Choroid plexus epithelial cell (primary cell): ENCODE measurements around the gene SDC1.
"Not testable (repeated sequence)": the region's sequence is repeated elsewhere in the genome, so short reads cannot be mapped to it uniquely, and the experiment has no call there.

ENCODE experiments used
- DNase-seq: peaks from one replicate; pipeline ENCODE4 v3.0.0-alpha.2; 2010; ENCODE audit warnings: low read depth
- H3K4me3 ChIP-seq: 2 replicates; pipeline ENCODE4 v1.5.1; 2011; ENCODE audit warnings: low read depth, mild to moderate bottlenecking, control low read depth, low read length, moderate library complexity
- TF ChIP-seq, protein P1 (sequence below): conservative IDR thresholded peaks from 2 replicates; pipeline ENCODE4 v1.5.1; 2011; ENCODE audit warnings: low read depth, mild to moderate bottlenecking, control low read depth, inconsistent platforms, low read length, moderate library complexity

Gene SDC1, protein sequence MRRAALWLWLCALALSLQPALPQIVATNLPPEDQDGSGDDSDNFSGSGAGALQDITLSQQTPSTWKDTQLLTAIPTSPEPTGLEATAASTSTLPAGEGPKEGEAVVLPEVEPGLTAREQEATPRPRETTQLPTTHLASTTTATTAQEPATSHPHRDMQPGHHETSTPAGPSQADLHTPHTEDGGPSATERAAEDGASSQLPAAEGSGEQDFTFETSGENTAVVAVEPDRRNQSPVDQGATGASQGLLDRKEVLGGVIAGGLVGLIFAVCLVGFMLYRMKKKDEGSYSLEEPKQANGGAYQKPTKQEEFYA

GRCh38 chr2:20224716-20225293 is at the start of gene SDC1:
Gene SDC1, minus strand, starts transcription at chr2:20225130. Its CDS starts 263 bp downstream, at chr2:20224867.
- TF ChIP-seq, protein P1, sequence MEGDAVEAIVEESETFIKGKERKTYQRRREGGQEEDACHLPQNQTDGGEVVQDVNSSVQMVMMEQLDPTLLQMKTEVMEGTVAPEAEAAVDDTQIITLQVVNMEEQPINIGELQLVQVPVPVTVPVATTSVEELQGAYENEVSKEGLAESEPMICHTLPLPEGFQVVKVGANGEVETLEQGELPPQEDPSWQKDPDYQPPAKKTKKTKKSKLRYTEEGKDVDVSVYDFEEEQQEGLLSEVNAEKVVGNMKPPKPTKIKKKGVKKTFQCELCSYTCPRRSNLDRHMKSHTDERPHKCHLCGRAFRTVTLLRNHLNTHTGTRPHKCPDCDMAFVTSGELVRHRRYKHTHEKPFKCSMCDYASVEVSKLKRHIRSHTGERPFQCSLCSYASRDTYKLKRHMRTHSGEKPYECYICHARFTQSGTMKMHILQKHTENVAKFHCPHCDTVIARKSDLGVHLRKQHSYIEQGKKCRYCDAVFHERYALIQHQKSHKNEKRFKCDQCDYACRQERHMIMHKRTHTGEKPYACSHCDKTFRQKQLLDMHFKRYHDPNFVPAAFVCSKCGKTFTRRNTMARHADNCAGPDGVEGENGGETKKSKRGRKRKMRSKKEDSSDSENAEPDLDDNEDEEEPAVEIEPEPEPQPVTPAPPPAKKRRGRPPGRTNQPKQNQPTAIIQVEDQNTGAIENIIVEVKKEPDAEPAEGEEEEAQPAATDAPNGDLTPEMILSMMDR: no peak
- H3K4me3 ChIP-seq: peak within 1 kb of the TSS; percentile 64
- DNase-seq: peak; percentile 62

- no peak overlapping the region for H3K4me3 ChIP-seq
- TF ChIP-seq, protein P1: no peak
- DNase-seq: no peak
These were observed 48.1 kb upstream of the SDC1 start for GRCh38 chr2:20273042-20273441.

DNA sequence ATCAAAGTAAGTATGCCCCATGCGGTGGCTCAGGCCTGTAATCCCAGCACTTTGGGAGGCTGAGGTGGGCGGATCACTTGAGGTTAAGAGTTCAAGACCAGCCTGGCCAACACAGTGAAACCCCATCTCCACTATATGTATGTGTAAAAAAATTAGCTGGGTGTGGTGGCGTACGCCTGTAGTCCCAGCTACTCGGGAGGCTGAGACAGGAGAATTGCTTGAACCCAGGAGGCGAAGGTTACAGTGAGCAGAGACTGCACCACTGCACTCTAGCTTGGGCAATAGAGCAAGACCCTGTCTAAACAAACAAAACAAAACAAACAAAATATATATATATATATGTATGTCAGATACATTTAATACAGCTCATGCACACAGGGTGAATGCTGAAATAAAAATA is 43.4 kb upstream of the SDC1 start:
- not testable (repeated sequence) for DNase-seq, H3K4me3 ChIP-seq

DNA sequence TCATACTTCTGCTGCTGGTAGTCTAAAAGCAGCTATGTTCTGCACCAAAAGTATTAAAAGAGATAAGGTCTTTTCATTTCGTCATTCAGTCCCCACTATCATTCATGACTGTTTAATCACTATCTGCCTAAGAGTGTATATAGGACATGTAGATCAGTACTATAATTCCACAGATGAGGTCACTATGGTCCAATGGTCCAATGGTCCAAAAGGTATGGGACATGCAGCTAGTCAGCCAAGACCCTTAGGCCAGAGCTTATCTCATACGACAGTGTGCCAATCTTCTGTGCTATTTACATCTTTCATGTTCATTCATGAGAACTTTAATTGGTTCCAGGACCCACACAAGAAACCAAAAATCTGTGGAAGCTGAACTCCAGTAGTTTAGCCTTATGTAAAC is 42.6 kb upstream of the SDC1 start:
- no peak for DNase-seq
- no peak overlapping the region for H3K4me3 ChIP-seq
- TF ChIP-seq, protein P1: no peak

DNA sequence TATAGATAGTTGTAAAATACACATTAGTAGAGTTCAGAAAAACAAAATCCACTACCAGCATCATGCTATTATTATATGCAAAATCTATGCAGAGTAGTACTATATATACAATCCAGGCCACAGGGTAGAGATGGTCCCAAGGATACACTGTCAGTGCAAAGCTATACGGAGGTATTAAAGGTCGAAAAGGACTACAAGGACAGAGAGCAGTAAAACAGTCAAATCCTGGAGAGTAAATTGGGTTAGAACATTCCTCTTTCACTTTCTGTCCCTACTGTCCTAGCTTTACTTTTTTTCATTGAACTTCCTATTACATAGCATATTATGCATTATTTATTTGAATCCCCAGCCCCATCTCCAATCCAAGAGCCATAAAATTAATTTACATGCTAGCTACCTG is 39.7 kb upstream of the SDC1 start:
- DNase-seq: no peak
- TF ChIP-seq, protein P1: no peak
- no peak overlapping the region for H3K4me3 ChIP-seq

DNA sequence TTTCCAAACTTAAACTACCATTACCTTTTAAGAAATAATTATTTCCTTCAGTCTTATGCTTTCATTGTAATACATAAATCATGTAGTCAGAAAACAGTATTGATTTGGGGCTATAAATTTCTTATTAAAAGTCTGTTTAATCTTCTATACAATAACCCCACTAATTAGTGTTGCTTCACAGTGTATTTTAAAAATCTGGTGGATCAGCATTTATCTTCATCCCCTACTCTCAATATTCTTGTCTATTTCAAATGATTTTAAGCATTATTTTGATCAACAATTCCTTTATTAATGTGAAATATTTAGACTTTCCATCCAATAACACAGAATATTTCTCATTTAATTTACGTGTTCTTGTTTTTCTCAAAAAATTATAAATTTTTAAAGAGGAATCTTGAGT is 32.5 kb upstream of the SDC1 start:
- TF ChIP-seq, protein P1: no peak
- H3K4me3 ChIP-seq: no peak overlapping the region

GRCh38 chr2:20254731-20255130 is 29.8 kb upstream of the SDC1 start:
- H3K4me3 ChIP-seq: no peak overlapping the region
- TF ChIP-seq, protein P1: no peak
- no peak for DNase-seq

More for the DNA sequence above, 32.5 kb upstream of the SDC1 start:
- no peak for DNase-seq
